Ishikawa (cell line): Measurements from ENCODE around the gene PCDH9.

Experiments used
- CEBPB ChIP-seq: IDR thresholded peaks from 2 replicates; pipeline ENCODE4 v1.6.1; 2012
- CREB1 ChIP-seq: IDR thresholded peaks from 2 replicates; pipeline ENCODE4 v1.6.1; 2012; ENCODE audit warnings: low read depth
- EGR1 ChIP-seq: IDR thresholded peaks from 2 replicates; pipeline ENCODE4 v1.6.1; 2012
- EP300 ChIP-seq: IDR thresholded peaks from 2 replicates; pipeline ENCODE4 v1.6.1; 2012; ENCODE audit warnings: borderline replicate concordance
- FOXM1 ChIP-seq: IDR thresholded peaks from 2 replicates; pipeline ENCODE4 v1.6.1; 2012; ENCODE audit warnings: low read depth, borderline replicate concordance
- NFIC ChIP-seq: IDR thresholded peaks from 2 replicates; pipeline ENCODE4 v1.6.1; 2012
- RAD21 ChIP-seq: IDR thresholded peaks from 2 replicates; pipeline ENCODE4 v1.6.1; 2012; ENCODE audit warnings: low read depth
- TAF1 ChIP-seq: IDR thresholded peaks from 2 replicates; pipeline ENCODE4 v1.6.1; 2012; ENCODE audit warnings: low read depth, mild to moderate bottlenecking
- TCF12 ChIP-seq: IDR thresholded peaks from 2 replicates; pipeline ENCODE4 v1.6.1; 2012; ENCODE audit warnings: low read depth
- TEAD4 ChIP-seq: IDR thresholded peaks from 2 replicates; pipeline ENCODE4 v1.6.1; 2012
- YY1 ChIP-seq: IDR thresholded peaks from 2 replicates; pipeline ENCODE4 v1.6.1; 2012; ENCODE audit warnings: low read depth
- ZBTB7A ChIP-seq: IDR thresholded peaks from 2 replicates; pipeline ENCODE4 v1.6.1; 2012; ENCODE audit warnings: low read depth
- TF ChIP-seq, protein P1 (sequence below): IDR thresholded peaks from 2 replicates; pipeline ENCODE4 v1.6.1; 2012
- TF ChIP-seq, protein P2 (sequence below): IDR thresholded peaks from 2 replicates; pipeline ENCODE4 v1.6.1; 2012; ENCODE audit warnings: low read depth, mild to moderate bottlenecking
- TF ChIP-seq, protein P3 (sequence below): IDR thresholded peaks from 2 replicates; pipeline ENCODE4 v1.6.1; 2012

Gene PCDH9

DNA sequence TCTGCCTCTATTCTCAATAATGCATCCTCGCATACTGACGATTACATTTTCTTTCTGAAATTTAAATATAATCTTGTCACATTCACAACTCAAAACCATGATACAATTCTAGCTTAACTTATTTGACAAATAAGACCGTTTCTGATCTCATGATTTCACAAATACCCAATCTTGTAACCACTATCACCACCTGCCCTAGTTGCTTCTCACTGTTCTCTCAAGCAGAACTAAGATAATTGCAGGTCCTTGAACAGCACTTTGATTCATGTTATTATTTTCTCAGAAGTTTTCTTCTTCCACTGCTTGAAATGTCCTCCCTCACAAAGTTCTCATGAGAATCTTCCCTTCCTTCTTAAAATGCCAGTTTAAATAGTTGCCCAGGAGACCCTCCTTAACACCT, 211.4 kb downstream of the PCDH9 start:
- no peak for TF ChIP-seq FOXM1

DNA sequence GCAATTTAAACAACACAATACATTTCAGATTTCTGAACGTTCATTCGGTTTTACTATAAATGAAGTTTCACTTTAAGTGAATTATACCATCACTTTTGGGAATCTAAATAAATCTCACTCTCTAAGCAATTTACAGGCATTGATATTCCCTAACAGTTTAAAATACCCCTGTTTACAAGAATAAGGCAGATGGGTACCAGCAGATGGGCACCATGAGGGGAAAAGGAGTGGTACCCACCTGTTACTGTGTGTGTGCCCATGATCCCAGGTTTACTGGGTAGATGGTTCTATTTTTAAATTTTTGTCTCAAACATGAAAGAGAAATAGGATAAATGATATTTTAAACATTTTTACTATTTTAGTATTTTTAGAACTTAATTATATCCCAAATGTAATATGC, 212.9 kb downstream of the PCDH9 start:
- TF ChIP-seq NFIC (no peak), FOXM1 (no peak), TCF12 (no peak), ZBTB7A (no peak)
- TF ChIP-seq, protein P1, sequence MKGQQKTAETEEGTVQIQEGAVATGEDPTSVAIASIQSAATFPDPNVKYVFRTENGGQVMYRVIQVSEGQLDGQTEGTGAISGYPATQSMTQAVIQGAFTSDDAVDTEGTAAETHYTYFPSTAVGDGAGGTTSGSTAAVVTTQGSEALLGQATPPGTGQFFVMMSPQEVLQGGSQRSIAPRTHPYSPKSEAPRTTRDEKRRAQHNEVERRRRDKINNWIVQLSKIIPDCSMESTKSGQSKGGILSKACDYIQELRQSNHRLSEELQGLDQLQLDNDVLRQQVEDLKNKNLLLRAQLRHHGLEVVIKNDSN = no peak

DNA sequence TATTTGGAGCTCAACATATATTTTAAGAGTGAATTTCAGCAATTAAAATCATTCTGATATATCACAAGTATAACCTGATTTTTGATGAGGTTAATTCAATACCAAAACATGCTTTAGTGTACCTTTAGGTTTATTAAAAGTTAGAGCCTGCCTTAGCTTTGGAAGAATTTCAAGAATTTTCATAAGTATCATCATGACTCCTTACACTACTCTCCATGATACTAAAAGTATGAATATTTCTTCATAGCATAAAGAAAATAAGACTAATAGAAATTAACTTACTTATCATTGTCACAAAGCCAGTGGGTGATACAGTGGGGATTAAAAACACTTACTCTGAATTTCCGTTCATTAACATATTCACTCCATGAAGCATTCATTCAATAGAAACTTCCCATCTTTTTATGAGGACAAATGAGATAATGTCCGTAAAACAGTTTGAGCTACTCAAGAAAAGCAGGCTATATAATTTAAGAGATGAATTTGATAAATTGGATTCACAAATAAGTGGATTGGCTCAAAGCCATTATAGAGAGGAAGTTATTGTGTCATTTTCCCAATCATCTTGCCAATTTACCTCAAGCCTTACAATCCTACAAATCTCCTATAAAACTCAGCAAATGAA, 214.0 kb downstream of the PCDH9 start:
- TF ChIP-seq, protein P1 = no peak
- TF ChIP-seq CEBPB (no peak), TAF1 (no peak)

DNA sequence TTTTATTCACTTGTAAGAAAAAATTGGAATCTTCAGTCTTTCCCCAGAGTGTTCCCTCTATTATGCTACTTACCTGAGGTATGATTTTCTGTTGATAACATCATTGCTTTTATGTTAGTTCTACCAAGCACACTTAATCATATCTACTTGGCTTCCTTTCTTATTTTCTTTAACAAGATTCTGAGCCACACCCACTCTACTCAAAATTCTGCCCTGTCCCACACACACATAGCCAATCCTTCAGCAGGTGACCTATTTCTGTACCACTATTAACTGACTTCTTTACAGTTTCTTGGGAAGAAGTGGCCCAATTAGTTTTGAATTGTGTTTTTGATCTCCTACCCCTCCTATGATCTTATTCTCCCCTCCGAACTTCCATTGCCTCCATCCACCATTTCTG, 215.7 kb downstream of the PCDH9 start:
- TF ChIP-seq ZBTB7A (no peak), EGR1 (no peak), EP300 (no peak), CREB1 (no peak)

DNA sequence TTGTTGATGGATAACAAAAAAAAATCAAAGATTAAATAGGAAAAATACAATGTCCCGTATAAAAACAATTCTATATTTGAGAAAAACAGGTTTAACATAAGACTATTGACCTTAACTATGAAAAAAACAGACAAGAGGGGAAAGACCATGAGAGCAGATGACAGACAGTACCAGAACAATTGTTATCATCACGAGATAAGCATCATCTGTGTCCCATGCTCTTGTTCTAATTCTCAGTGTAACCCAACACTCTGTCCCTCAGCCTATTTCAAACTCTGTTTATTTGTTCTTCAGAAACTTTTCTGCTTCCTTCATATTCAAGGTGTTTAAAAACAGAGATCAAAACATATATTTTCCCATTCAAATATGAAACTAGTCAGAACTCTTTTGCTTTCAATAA, 216.4 kb downstream of the PCDH9 start:
- TF ChIP-seq, protein P2, sequence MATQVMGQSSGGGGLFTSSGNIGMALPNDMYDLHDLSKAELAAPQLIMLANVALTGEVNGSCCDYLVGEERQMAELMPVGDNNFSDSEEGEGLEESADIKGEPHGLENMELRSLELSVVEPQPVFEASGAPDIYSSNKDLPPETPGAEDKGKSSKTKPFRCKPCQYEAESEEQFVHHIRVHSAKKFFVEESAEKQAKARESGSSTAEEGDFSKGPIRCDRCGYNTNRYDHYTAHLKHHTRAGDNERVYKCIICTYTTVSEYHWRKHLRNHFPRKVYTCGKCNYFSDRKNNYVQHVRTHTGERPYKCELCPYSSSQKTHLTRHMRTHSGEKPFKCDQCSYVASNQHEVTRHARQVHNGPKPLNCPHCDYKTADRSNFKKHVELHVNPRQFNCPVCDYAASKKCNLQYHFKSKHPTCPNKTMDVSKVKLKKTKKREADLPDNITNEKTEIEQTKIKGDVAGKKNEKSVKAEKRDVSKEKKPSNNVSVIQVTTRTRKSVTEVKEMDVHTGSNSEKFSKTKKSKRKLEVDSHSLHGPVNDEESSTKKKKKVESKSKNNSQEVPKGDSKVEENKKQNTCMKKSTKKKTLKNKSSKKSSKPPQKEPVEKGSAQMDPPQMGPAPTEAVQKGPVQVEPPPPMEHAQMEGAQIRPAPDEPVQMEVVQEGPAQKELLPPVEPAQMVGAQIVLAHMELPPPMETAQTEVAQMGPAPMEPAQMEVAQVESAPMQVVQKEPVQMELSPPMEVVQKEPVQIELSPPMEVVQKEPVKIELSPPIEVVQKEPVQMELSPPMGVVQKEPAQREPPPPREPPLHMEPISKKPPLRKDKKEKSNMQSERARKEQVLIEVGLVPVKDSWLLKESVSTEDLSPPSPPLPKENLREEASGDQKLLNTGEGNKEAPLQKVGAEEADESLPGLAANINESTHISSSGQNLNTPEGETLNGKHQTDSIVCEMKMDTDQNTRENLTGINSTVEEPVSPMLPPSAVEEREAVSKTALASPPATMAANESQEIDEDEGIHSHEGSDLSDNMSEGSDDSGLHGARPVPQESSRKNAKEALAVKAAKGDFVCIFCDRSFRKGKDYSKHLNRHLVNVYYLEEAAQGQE = no peak
- TF ChIP-seq, protein P3, sequence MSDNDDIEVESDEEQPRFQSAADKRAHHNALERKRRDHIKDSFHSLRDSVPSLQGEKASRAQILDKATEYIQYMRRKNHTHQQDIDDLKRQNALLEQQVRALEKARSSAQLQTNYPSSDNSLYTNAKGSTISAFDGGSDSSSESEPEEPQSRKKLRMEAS = no peak
- TF ChIP-seq EP300 (no peak), CREB1 (no peak), FOXM1 (no peak), YY1 (no peak), ZBTB7A (no peak), NFIC (no peak), RAD21 (no peak), TEAD4 (no peak), TCF12 (no peak), CEBPB (no peak), TAF1 (no peak), EGR1 (no peak)
- TF ChIP-seq, protein P1 = no peak

DNA sequence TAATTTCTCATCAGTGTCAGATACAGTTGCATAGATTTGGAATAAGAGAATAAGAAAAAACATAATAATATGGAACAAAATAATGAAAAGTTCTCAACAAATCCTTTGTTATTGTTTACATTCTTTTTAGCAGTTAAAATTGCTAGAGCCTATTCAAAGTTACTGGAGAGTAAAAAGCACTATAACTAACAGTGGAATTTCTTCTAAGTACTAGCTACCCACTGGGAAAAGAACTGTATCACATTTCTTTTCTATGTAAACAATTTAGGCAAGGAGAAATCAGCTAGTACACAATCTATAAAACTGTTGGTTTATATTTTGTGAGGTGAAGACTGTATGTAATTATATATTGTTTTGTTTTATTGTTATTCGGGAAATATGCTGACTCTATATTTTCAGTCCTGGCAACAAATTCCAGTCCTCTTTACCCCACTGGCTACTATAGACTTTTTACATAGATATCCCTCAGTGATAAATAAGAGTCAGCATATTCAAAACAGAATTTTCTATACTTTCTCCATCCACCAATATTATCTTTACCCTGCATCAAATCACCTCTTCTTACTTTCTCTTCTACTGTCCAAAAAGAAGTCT, 222.0 kb downstream of the PCDH9 start:
- TF ChIP-seq TCF12 = no peak
- no peak for TF ChIP-seq ZBTB7A
- no peak for TF ChIP-seq FOXM1
- no peak for TF ChIP-seq EP300
- TF ChIP-seq, protein P2 = no peak
- TF ChIP-seq YY1 = no peak

DNA sequence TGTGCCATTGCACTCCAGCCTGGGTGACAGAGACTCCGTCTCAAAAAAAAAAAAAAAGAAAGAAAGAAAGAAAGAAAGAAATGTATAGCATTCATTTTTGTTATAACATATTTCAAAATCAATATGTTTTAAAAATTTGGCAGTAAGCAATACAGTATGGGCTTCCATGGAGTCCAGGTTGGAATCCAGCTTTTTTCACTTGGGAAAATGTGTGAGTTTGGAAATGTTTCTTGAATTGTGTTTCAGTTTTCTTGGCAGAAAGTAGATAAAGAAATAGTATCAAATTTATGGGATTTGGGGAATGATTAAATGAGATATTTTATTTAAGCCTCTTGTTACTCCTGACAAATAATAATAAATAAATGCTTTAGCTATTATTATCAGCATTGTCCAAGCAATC, 225.6 kb downstream of the PCDH9 start:
- TF ChIP-seq, protein P3 = no peak
- TF ChIP-seq ZBTB7A (no peak), RAD21 (no peak), TAF1 (no peak), CREB1 (no peak), NFIC (no peak), TCF12 (no peak), TEAD4 (no peak), FOXM1 (no peak), EP300 (no peak)
- TF ChIP-seq, protein P2 = no peak
- TF ChIP-seq, protein P1 = no peak
